Measurements from ENCODE around the gene RASGRF2.

DNA sequence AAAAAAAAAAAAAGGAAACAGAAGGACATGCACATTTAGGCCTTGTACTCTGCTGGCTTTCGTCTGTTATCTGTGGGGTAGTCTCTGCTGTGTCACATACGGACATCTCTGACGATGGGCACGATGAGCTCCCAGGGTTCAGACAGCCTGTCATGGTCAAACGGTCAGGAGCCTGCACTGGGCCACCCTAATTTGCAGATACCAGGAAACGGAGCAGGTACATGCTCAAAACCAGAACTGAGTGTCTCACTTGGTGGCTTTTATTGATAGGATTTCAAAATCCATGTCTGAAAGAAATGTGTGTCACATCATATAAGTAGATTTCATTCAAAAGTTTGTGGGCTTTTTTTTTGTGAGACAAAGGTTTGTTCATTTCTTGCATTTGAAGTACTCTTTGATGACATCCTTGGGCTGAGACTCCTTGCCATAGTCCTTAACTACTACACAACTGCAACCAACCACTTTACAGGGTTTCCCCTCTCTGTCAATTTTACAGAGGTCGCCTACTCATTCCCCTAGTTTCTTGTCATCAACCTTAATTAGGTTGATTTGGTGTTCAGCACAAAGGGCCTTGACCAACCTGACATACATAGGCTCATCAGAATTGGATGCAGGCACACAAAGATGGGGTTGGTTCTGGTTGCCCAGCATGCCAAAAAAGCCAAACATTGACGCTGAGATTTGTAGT is 281.9 kb downstream of the RASGRF2 start:
- TF ChIP-seq EZH2 (IDR thresholded peaks at IDR 0.05; ENCODE audit: borderline replicate concordance, low read depth, low read length): no peak
- no peak for TF ChIP-seq RFX1 (IDR thresholded peaks at IDR 0.05)
- TF ChIP-seq ZNF239 (CRISPR knock-in tag; IDR thresholded peaks at IDR 0.05): no peak
- TF ChIP-seq ZFP36 (IDR thresholded peaks at IDR 0.05; ENCODE audit: low read depth, low read length, partially characterized antibody): no peak
- TF ChIP-seq, protein P1, sequence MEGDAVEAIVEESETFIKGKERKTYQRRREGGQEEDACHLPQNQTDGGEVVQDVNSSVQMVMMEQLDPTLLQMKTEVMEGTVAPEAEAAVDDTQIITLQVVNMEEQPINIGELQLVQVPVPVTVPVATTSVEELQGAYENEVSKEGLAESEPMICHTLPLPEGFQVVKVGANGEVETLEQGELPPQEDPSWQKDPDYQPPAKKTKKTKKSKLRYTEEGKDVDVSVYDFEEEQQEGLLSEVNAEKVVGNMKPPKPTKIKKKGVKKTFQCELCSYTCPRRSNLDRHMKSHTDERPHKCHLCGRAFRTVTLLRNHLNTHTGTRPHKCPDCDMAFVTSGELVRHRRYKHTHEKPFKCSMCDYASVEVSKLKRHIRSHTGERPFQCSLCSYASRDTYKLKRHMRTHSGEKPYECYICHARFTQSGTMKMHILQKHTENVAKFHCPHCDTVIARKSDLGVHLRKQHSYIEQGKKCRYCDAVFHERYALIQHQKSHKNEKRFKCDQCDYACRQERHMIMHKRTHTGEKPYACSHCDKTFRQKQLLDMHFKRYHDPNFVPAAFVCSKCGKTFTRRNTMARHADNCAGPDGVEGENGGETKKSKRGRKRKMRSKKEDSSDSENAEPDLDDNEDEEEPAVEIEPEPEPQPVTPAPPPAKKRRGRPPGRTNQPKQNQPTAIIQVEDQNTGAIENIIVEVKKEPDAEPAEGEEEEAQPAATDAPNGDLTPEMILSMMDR (IDR thresholded peaks at IDR 0.05 in 2 of 3, conservative IDR thresholded peaks at IDR 0.05 in 1 of 3; ENCODE audit: insufficient read depth in 2 of 3, low read depth in 1 of 3, low read length in 3 of 3): no peak
- no peak for TF ChIP-seq FOXA1 (IDR thresholded peaks at IDR 0.05; ENCODE audit: borderline replicate concordance)
- TF ChIP-seq ZNF217 (CRISPR knock-in tag; IDR thresholded peaks at IDR 0.05): no peak
- no peak for TF ChIP-seq BMI1 (IDR thresholded peaks at IDR 0.05; ENCODE audit: low read length)
- no peak for TF ChIP-seq TAF1 (IDR thresholded peaks at IDR 0.05; ENCODE audit: control insufficient read depth, extremely low read depth, insufficient read depth, low read length, severe bottlenecking)
- no peak for TF ChIP-seq CREM (IDR thresholded peaks at IDR 0.05; ENCODE audit: low read depth)

Data from K562 (cell line).